Esophagus muscularis mucosa (tissue), 3 donors: ENCODE data around the gene LDLRAD1.

Experiments
- CTCF ChIP-seq, 3 experiments: fragments of 200-600 bp in 2 of 3; fragments of 450-650 bp in 1 of 3; sonication (generic) in 2 of 3; IDR thresholded peaks; one replicate each; pipeline ENCODE4 v1.5.1; 2017 to 2019; ENCODE audit warnings: antibody characterized with exemption in 3 of 3, mild to moderate bottlenecking in 2 of 3, moderate library complexity in 1 of 3
- POLR2A ChIP-seq: fragments of 450-650 bp; IDR thresholded peaks from one replicate; pipeline ENCODE4 v1.6.1; 2017; ENCODE audit warnings: antibody characterized with exemption, moderate library complexity, mild to moderate bottlenecking, low read depth

- TF ChIP-seq POLR2A (no peak), CTCF (IDR thresholded peaks at IDR 0.05) (peak; percentile 40 to 53 (median 51))
These were observed 58.2 kb downstream of the LDLRAD1 start for GRCh38 chr1:53959664-53960250.
